Cardiac septum (tissue), 1 donor: ENCODE measurements around the gene CENATAC. TPM values are rescaled to one million over a fixed set of nuclear protein-coding genes. Genes with fewer than 3 reads are reported as not detected.
"Not testable (repeated sequence)": the region's sequence is repeated elsewhere in the genome, so short reads cannot be mapped to it uniquely, and the experiment has no call there.

Source experiments
- DNase-seq: peaks from one replicate; pipeline ENCODE4 v3.0.0-alpha.2; 2020; ENCODE audit warnings: low spot score
- intact Hi-C: fragments of 100-400 bp; cut with DNase I; formaldehyde crosslinking; loops from one replicate; pipeline ENCODE4 v1.14.0; 2022
- long read RNA-seq: library from polyadenylated mRNA; unstranded; transcript quantifications from one replicate; pipeline ENCODE4 v2.0.0, GENCODE V29; 2021
- total RNA-seq: library from RNA; stranded (reverse); fragmentation: NEBNext Ultra II Directional; extraction: Animal tissue kit (Norgen Biotek cat#: 25700); gene quantifications from one replicate; pipeline ENCODE4 v1.2.1, GENCODE V29; 2021
- donor health status: DM: no; HTN: no; CAD: no.

The CENATAC gene
- 15.0 TPM for total RNA-seq
- long read RNA-seq, transcript CCDC84-201 (11 exons, 1,202 nt), result major isoform, 9 of 27 reads
- long read RNA-seq, partial matches to known transcripts, result 4 of 27 reads
- long read RNA-seq, other reads (novel, unspliced or antisense), result 13 of 27 reads

DNA sequence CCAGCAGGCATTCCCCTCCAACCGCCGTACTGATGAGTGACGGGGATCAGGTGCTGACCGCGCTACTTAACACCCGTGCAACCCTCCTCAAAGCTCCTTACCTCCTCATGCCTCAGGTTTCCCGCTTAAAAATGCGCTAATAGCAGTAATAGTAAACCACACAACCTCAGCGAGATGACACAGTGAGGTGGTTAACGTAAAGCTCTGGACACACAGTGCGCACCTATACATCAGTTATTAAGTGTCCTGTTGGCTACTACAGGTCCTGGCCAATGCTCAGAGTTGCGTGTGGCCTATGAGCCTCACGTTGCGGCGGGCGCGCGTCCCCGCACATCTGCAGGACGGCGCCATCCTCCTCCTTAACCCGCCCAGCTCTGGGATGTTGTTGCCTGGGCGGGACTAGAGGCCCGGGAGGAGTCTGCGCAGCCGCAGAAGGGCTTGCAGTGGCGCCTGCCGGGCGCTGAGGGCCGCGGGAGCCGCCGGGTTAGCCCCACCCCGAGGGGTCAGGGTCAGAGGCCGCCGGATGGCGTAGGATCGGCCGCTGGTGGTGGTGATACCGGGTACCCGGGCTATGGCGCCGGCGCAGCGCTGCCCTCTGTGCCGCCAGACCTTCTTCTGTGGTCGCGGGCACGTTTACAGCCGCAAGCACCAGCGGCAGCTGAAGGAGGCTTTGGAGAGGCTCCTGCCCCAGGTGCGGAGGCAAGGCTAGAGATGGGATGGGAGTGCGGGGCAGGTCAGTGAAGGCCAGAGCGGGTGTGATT is at the start of gene CENATAC:
TSS of gene CENATAC (plus strand) at position 512 of the 761 bp plus-strand sequence. CDS start at position 572, 60 bp downstream.
- DNase-seq, result peak; percentile 99
- intact Hi-C loops, result loop anchor here (1.0 kb wide), 1 partner anchor 20 kb away; the partner anchor contains the start of genes RPS25 and TRAPPC4

DNA sequence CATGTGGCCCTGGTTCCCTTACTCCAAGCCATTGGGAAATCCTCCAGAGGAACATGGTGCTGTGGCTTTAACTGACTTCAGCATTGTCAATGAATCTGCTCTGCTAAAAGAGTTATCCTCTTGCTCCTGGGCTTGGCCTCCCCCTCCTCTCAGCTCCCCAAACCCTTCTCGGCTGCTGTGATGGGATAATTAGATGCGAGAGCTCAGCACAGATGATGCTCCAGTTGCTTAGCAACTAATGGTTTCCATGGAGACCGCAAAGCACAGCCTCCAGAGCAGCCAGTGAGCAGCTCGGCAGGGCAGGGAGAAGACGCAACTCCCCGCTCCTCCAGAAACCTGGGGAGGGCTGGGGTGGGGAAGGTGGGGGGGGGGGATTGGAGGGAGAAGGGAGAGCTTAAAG is 44.7 kb upstream of the CENATAC start:
- DNase-seq, result no peak
- intact Hi-C loops, result no loop called here

GRCh38 chr11:118953976-118954375 is 44.0 kb upstream of the CENATAC start:
- intact Hi-C loops, result not testable (repeated sequence)

DNA sequence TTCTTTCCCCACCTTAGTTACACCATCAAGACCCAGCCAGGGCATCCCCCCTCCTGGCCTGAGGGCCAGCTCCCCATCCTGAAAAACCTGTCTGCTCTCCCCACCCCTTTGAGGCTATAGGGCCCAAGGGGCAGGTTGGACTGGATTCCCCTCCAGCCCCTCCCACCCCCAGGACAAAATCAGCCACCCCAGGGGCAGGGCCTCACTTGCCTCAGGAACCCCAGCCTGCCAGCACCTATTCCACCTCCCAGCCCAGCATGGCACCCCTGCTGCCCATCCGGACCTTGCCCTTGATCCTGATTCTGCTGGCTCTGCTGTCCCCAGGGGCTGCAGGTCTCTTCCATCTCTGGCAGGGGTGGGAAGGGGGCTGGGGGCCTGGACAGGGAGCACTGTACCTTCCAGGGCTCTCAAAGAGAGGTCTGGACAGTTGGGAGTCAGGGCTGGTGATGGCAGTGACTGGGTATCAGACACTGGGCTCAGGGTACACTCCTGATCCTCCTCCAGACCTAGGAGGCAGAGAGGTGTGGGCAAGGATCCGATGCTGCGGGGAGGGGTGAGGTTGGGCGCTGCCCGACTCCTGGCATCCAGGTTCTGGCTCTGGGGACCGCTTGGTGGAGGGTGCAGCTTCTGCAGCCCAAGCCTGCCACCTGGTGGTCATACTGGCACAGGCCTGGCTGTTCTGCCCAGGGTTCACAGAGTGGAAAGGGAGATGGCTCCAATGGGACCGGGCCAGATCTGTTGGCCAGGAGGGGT is 41.7 kb upstream of the CENATAC start, which contains the start of gene UPK2:
TSS of gene UPK2 (plus strand) at position 205 of the 753 bp plus-strand sequence. CDS start at position 258, 53 bp downstream.
- intact Hi-C loops, result loop anchor here (1.0 to 2.0 kb wide), 3 partner anchors 25 to 265 kb away; no protein-coding TSS in a partner anchor
- DNase-seq, result peak; percentile 94

More at GRCh38 chr11:118953976-118954375, 44.0 kb upstream of the CENATAC start:
- DNase-seq, result not testable (repeated sequence)

- intact Hi-C loops, result loop anchor here (1.0 to 2.0 kb wide), 3 partner anchors 26 to 266 kb away; no protein-coding TSS in a partner anchor
- DNase-seq, result no peak
These were observed 41.0 kb upstream of the CENATAC start for GRCh38 chr11:118956847-118957469.

- no peak for DNase-seq
- intact Hi-C loops, result loop anchor here (2.0 kb wide), 2 partner anchors 27 to 267 kb away; no protein-coding TSS in a partner anchor
These were observed 40.4 kb upstream of the CENATAC start for GRCh38 chr11:118957549-118957948.

DNA sequence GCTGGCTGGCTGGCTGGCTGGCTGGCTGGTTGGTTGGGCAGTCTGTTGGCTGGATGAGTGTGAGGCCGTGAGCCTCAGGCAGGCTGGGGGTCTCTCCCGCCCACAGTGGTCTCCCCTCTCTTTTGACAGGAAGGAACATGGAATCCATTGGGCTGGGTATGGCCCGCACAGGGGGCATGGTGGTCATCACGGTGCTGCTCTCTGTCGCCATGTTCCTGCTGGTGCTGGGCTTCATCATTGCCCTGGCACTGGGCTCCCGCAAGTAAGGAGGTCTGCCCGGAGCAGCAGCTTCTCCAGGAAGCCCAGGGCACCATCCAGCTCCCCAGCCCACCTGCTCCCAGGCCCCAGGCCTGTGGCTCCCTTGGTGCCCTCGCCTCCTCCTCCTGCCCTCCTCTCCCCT is 40.0 kb upstream of the CENATAC start:
- intact Hi-C loops, result loop anchor here (2.0 kb wide), 2 partner anchors 27 to 267 kb away; no protein-coding TSS in a partner anchor
- DNase-seq, result no peak

- DNase-seq, result no peak
- intact Hi-C loops, result no loop called here
These were observed 39.4 kb upstream of the CENATAC start for GRCh38 chr11:118958577-118958976.

GRCh38 chr11:118961189-118961588 is 36.7 kb upstream of the CENATAC start:
- no peak for DNase-seq
- intact Hi-C loops, result no loop called here

- DNase-seq, result no peak
- intact Hi-C loops, result no loop called here
These were observed 36.3 kb upstream of the CENATAC start for GRCh38 chr11:118961591-118961990.

DNA sequence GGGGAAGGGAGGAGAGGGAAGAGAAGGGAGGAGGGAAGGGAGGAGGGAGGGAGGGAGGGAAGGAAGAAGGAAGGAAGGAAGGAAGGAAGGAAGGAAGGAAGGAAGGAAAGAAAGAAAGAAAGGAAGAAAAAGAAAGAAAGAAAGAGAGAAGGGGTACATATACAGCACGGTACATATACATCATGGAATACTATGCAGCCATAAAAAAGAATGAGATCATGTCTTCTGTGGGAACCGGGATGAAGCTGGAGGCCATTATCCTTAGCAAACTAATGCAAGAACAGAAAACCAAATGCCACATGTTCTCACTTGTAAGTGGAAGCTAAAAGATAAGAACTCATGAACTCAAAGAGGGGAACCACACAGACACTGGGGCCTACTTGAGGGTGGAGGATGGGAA is 28.4 kb upstream of the CENATAC start:
- DNase-seq, intact Hi-C loops: not testable (repeated sequence)

GRCh38 chr11:118971646-118972045 is 26.3 kb upstream of the CENATAC start, which contains the start of gene FOXR1:
TSS of gene FOXR1 (plus strand) at chr11:118971761. CDS start at chr11:118971932, 171 bp downstream.
- DNase-seq, result no peak
- intact Hi-C loops, result no loop called here

- intact Hi-C loops, result no loop called here
- DNase-seq, result no peak
These were observed 24.0 kb upstream of the CENATAC start for GRCh38 chr11:118973985-118974384.

- intact Hi-C loops, result no loop called here
- no peak for DNase-seq
These were observed 21.9 kb upstream of the CENATAC start for GRCh38 chr11:118975771-118976709.

GRCh38 chr11:118979434-118979833 is 18.5 kb upstream of the CENATAC start:
- intact Hi-C loops, result no loop called here
- DNase-seq, result no peak

- DNase-seq, result no peak
- intact Hi-C loops, result no loop called here
These were observed 17.6 kb upstream of the CENATAC start for GRCh38 chr11:118980191-118980881.

- intact Hi-C loops, DNase-seq: not testable (repeated sequence)
These were observed 13.6 kb upstream of the CENATAC start for GRCh38 chr11:118984337-118984736.

- no peak for DNase-seq
- intact Hi-C loops, result no loop called here
These were observed 13.1 kb upstream of the CENATAC start for GRCh38 chr11:118984825-118985224.
